ENCODE measurements around the gene TSHR. TPM values are rescaled to one million over a fixed set of nuclear protein-coding genes. Genes with fewer than 3 reads are reported as not detected.

Gene TSHR
- total RNA-seq, 1 experiment from 2014 or later: not detected

GRCh38 chr14:81096656-81097055, 141.2 kb downstream of the TSHR start:
- H4K91ac ChIP-seq (ENCODE audit: insufficient read length, low read depth, low read length): no peak overlapping the region

More at GRCh38 chr14:81096656-81097055, 141.2 kb downstream of the TSHR start:
- H3K9ac ChIP-seq (ENCODE audit: extremely low read depth, insufficient read length, low read length): no peak overlapping the region
- no peak overlapping the region for H3K4ac ChIP-seq (ENCODE audit: low read depth, low read length)
- Mint-ChIP-seq H3K4me3 (no peak overlapping the region), H3K4me1 (no peaks in the 10 kb centered on the region), H3K27ac (no peak overlapping the region), H3K36me3 (ENCODE audit: insufficient read depth in 1 of 3, low read depth in 3 of 3) (no peaks in the 10 kb centered on the region), H3K27me3 (ENCODE audit: low read depth) (no peaks in the 10 kb centered on the region; the same call in 1 of the 2 replicates), H3K9me3 (no peaks in the 10 kb centered on the region)
- no peaks in the 10 kb centered on the region for H3K4me1 ChIP-seq (ENCODE audit: insufficient read depth, low read length)
- no peak overlapping the region for H3K18ac ChIP-seq (ENCODE audit: insufficient read length, low read depth, low read length)
- H3K14ac ChIP-seq (ENCODE audit: insufficient read depth, low read length): no peak overlapping the region
- H3K23ac ChIP-seq (ENCODE audit: insufficient read length, low read depth, low read length): no peak overlapping the region
- H3K79me1 ChIP-seq (ENCODE audit: insufficient read depth, low read depth, low read length, poor library complexity, severe bottlenecking): no peaks in the 10 kb centered on the region
- no peaks in the 10 kb centered on the region for H4K20me1 ChIP-seq (ENCODE audit: control insufficient read depth, insufficient read depth, insufficient read length)
- WGBS (ENCODE audit: extremely low coverage, insufficient read length, low lambda C conversion rate): no CpG with 5 or more reads among the region's 3 CpGs
- H2BK12ac ChIP-seq (ENCODE audit: insufficient read length, low read depth, low read length): no peak overlapping the region
- H3K23me2 ChIP-seq (ENCODE audit: insufficient read length, low read depth, low read length, poor library complexity, severe bottlenecking): no peaks in the 10 kb centered on the region
- H3K4me2 ChIP-seq (ENCODE audit: insufficient read depth, insufficient read length, low read length): no peak overlapping the region
- no peak overlapping the region for H3K27ac ChIP-seq (ENCODE audit: insufficient read length, low read depth, low read length)
- H3K56ac ChIP-seq (ENCODE audit: insufficient read length, low read depth, low read length): no peak overlapping the region
- H2BK20ac ChIP-seq (ENCODE audit: low read depth, low read length, poor library complexity, severe bottlenecking): no peak overlapping the region
- no peak overlapping the region for H2BK120ac ChIP-seq (ENCODE audit: low read depth, low read length, poor library complexity, severe bottlenecking)
- TF ChIP-seq, protein P1, sequence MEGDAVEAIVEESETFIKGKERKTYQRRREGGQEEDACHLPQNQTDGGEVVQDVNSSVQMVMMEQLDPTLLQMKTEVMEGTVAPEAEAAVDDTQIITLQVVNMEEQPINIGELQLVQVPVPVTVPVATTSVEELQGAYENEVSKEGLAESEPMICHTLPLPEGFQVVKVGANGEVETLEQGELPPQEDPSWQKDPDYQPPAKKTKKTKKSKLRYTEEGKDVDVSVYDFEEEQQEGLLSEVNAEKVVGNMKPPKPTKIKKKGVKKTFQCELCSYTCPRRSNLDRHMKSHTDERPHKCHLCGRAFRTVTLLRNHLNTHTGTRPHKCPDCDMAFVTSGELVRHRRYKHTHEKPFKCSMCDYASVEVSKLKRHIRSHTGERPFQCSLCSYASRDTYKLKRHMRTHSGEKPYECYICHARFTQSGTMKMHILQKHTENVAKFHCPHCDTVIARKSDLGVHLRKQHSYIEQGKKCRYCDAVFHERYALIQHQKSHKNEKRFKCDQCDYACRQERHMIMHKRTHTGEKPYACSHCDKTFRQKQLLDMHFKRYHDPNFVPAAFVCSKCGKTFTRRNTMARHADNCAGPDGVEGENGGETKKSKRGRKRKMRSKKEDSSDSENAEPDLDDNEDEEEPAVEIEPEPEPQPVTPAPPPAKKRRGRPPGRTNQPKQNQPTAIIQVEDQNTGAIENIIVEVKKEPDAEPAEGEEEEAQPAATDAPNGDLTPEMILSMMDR (conservative IDR thresholded peaks at IDR 0.05): no peak
- H3T11ph ChIP-seq (ENCODE audit: low read length): no peak overlapping the region
- DNase-seq: no peak
- H4K8ac ChIP-seq (replicated peaks; ENCODE audit: insufficient read length, low read depth, low read length): no peak overlapping the region
- H3K27me3 ChIP-seq (ENCODE audit: insufficient read depth, low read length): no peaks in the 10 kb centered on the region; the same call in 1 of the 2 replicates
- H4K5ac ChIP-seq (ENCODE audit: insufficient read length, low read depth, low read length): no peak overlapping the region
- H2AK5ac ChIP-seq (ENCODE audit: insufficient read length, low read length): no peak overlapping the region
- H3K9me3 ChIP-seq (ENCODE audit: control insufficient read depth, low read depth, low read length): no peaks in the 10 kb centered on the region
- H2BK15ac ChIP-seq (ENCODE audit: low read depth, low read length): no peak overlapping the region
- no peak overlapping the region for H2BK5ac ChIP-seq (ENCODE audit: insufficient read length, low read length)
- no peak overlapping the region for H2AFZ ChIP-seq (ENCODE audit: low read length)
- no peaks in the 10 kb centered on the region for H3K79me2 ChIP-seq (ENCODE audit: insufficient read depth, low read length)

All from H9 (cell line).